ENCODE results near the gene CRTC3. TPM values are rescaled to one million over a fixed set of nuclear protein-coding genes. Genes with fewer than 3 reads are reported as not detected.

CRTC3 gene
- total and polyA plus RNA-seq, 5 donors from 2014 or later, result 27.5 to 110 (median 31.2) TPM

DNA sequence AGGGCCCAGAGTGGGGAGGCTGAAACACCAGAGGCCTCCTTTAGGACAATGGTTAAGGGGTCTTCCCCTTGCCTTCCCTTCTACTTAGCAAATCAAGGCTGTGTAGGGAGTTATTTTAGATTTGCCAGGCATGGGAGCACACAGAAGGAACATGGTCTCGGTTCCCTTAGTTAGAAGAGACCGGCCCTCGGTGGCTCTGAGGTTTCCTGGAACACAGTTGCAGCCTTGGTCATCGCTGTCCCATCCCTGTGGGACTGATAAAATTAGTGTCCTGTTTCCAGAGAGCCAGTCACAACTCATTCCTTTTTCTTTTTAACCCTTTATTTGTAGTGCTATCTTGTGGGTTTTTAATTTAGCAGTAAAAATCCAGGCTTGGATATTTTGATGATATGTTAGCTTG is 81.4 kb downstream of the CRTC3 start:
- Mint-ChIP-seq H3K9me3 (no peaks in the 10 kb centered on the region), H3K27ac (peak overlapping the region; percentile 51 to 76 (median 52))

DNA sequence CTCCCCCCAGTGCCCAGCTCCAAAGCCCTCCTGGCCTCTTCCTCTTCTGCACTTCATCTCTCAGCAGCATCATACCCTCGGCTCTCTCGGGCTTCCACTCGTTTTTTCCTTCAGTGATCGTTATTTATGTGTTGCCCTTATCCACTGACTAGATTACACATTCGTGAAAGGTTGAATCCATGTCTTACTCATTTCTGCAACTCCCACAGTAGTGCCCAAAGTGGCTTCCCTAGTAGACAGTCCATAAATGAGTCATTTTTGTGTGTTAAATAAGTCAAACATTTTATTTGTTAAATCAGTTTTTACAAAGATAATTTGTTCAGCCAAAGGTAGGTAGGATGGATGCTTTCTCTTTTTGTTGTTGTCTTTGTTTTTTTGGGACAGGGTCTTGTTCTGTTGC is 87.4 kb downstream of the CRTC3 start:
- DNase-seq, result no peak
- no peak overlapping the region for H3K27ac ChIP-seq (ENCODE audit: insufficient read depth, low read length, poor library complexity, severe bottlenecking)
- Mint-ChIP-seq H3K4me1 (peaks cover 23 to 52% (median 28%) of the 10 kb centered on the region in 4 donors), H3K27me3 (no peaks in the 10 kb centered on the region), H3K27ac (peak overlapping the region; percentile 17 to 55 (median 51)), H3K36me3 (peaks cover 50% of the 10 kb centered on the region), H3K9me3 (no peaks in the 10 kb centered on the region), H3K4me3 (no peak overlapping the region)
- no peak overlapping the region for H3K4me3 ChIP-seq (ENCODE audit: low read depth, low read length)
- no peaks in the 10 kb centered on the region for H3K27me3 ChIP-seq (ENCODE audit: control insufficient read depth, insufficient read depth, low read length)
- H3K9me3 ChIP-seq (ENCODE audit: control insufficient read depth in 2 of 2, low read length in 2 of 2), result no peaks in the 10 kb centered on the region
- peaks cover 22% of the 10 kb centered on the region for H3K4me1 ChIP-seq (ENCODE audit: control insufficient read depth, insufficient read depth, low read length, poor library complexity, severe bottlenecking)
- H3K36me3 ChIP-seq (ENCODE audit: control insufficient read depth, insufficient read depth, low read length), result peaks cover 46% of the 10 kb centered on the region
- ATAC-seq (ENCODE audit: low read depth in 2 of 2), result no peak

More for the DNA sequence above, 81.4 kb downstream of the CRTC3 start:
- ATAC-seq (ENCODE audit: low read depth in 2 of 2) (no peak), DNase-seq (no peak)
- peaks cover 66% of the 10 kb centered on the region for H3K36me3 ChIP-seq (ENCODE audit: control insufficient read depth, insufficient read depth, low read length)
- H3K27ac ChIP-seq (ENCODE audit: insufficient read depth, low read length, poor library complexity, severe bottlenecking), result no peak overlapping the region
- Mint-ChIP-seq H3K27me3 (no peaks in the 10 kb centered on the region), H3K36me3 (peaks cover 51% of the 10 kb centered on the region), H3K4me3 (no peak overlapping the region), H3K4me1 (peaks cover 0 to 42% (median 10%) of the 10 kb centered on the region in 4 donors)
- H3K4me3 ChIP-seq (ENCODE audit: low read depth, low read length), result no peak overlapping the region
- H3K27me3 ChIP-seq (ENCODE audit: control insufficient read depth, insufficient read depth, low read length), result no peaks in the 10 kb centered on the region
- no peaks in the 10 kb centered on the region for H3K9me3 ChIP-seq (ENCODE audit: control insufficient read depth in 2 of 2, low read length in 2 of 2)
- peaks cover 3% of the 10 kb centered on the region for H3K4me1 ChIP-seq (ENCODE audit: control insufficient read depth, insufficient read depth, low read length, poor library complexity, severe bottlenecking)

DNA sequence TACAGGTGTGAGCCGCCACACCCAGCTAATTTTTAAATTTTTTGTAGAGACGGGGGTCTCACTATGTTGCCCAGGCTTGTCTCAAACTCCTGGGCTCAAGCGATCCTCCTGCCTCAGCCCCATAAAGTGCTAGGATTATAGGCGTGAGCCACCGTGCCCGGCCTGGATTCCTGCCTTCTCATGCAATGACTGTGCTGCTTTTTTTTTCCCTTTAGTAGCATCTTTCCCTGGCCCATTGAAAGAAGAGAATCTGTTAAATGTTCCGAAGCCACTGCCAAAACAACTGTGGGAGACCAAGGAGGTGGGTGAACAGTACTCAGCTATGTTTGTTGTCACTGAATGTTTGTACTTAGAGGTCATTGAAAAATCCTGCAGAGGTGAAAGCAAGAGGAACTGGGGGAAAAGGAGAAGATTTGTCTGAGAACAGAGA is 88.0 kb downstream of the CRTC3 start:
- H3K27ac Mint-ChIP-seq, result peak overlapping the region; percentile 51 to 64 (median 55)
- peaks cover 48% of the 10 kb centered on the region for H3K36me3 Mint-ChIP-seq
- Histone ChIP-seq H3K4me3 (ENCODE audit: low read depth, low read length) (no peak overlapping the region), H3K36me3 (ENCODE audit: control insufficient read depth, insufficient read depth, low read length) (peaks cover 41% of the 10 kb centered on the region), H3K4me1 (ENCODE audit: control insufficient read depth, insufficient read depth, low read length, poor library complexity, severe bottlenecking) (peaks cover 22% of the 10 kb centered on the region), H3K27ac (ENCODE audit: insufficient read depth, low read length, poor library complexity, severe bottlenecking) (peak overlapping the region; percentile 1), H3K9me3 (ENCODE audit: control insufficient read depth in 2 of 2, low read length in 2 of 2) (no peaks in the 10 kb centered on the region), H3K27me3 (ENCODE audit: control insufficient read depth, insufficient read depth, low read length) (no peaks in the 10 kb centered on the region)
- H3K4me3 Mint-ChIP-seq, result no peak overlapping the region
- no peak for ATAC-seq (ENCODE audit: low read depth in 2 of 2)
- H3K4me1 Mint-ChIP-seq, result peaks cover 23 to 52% (median 28%) of the 10 kb centered on the region in 4 donors
- H3K27me3 Mint-ChIP-seq, result no peaks in the 10 kb centered on the region
- no peak for DNase-seq
- H3K9me3 Mint-ChIP-seq, result no peaks in the 10 kb centered on the region

DNA sequence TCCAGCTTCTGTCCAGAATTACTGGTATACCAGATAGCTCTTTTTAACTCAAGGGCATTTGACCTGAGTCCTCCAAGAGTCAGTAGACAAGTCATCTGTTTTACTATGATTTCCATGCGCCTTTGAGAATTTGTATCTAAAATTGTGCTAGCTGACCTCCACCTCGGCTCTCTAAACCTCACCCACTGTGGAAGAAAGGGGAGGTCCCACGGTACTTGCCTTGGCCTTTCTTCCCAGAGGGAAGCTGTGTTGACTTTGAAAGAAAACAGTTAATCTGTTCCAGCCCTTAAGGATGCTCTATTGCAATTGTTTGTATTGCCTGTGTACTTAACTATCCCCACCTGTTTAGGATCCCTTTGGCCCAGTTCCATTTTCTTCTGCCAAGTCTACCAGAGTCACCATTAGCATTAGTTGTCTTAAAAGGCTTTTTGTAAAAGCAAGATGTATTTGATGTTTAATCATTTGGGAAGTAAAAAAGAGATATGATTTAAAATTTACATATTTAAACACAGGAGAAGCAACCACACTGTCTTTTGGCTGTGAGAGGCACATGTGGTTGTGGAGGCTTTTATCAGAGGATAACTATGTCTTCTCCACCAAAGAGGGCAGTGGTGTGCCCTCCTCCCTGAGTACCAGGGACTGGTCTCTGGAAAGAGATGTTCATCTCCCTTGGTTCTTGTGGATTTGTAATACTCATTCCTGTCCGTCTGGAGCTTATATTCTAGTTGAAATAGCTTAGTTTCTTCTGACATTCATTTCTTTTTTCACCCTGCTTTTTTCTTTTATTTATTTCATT is 88.8 kb downstream of the CRTC3 start:
- no peak for ATAC-seq (ENCODE audit: low read depth in 2 of 2)
- no peaks in the 10 kb centered on the region for H3K9me3 Mint-ChIP-seq

DNA sequence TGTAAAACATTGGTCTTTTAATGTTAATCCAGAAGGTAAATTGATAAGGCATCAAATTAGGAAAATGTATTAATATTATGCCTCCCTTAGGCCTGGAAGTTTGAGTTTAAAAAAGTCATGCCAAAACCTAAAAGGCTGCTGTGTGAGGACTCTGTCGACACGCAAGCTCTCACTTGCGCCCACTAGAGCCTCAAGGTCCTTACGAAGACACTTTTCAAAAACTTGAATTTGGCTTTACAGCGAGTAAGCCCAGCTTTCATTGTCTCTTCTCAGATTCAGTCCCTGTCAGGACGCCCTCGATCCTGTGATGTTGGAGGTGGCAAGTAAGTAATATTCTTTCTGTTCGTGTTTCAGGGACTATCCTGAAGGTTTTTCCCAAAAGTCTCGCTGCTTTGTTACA is 89.7 kb downstream of the CRTC3 start:
- H3K36me3 Mint-ChIP-seq, result peaks cover 38% of the 10 kb centered on the region
- Histone ChIP-seq H3K36me3 (ENCODE audit: control insufficient read depth, insufficient read depth, low read length) (peaks cover 49% of the 10 kb centered on the region), H3K4me1 (ENCODE audit: control insufficient read depth, insufficient read depth, low read length, poor library complexity, severe bottlenecking) (peaks cover 20% of the 10 kb centered on the region), H3K4me3 (ENCODE audit: low read depth, low read length) (peak overlapping the region; percentile 65), H3K27me3 (ENCODE audit: control insufficient read depth, insufficient read depth, low read length) (no peaks in the 10 kb centered on the region), H3K9me3 (ENCODE audit: control insufficient read depth in 2 of 2, low read length in 2 of 2) (no peaks in the 10 kb centered on the region), H3K27ac (ENCODE audit: insufficient read depth, low read length, poor library complexity, severe bottlenecking) (peak overlapping the region; percentile 60)
- H3K4me1 Mint-ChIP-seq, result peaks cover 17 to 42% (median 28%) of the 10 kb centered on the region in 4 donors
- ATAC-seq (ENCODE audit: low read depth in 2 of 2), result no peak
- no peaks in the 10 kb centered on the region for H3K9me3 Mint-ChIP-seq
- H3K27me3 Mint-ChIP-seq, result no peaks in the 10 kb centered on the region
- H3K27ac Mint-ChIP-seq, result peak overlapping the region; percentile 56 to 93 (median 85)
- H3K4me3 Mint-ChIP-seq, result peak overlapping the region; percentile 57 to 84 (median 72)
- peak in 1 of 3 donors; percentile 53 for DNase-seq

More for the DNA sequence above, 88.8 kb downstream of the CRTC3 start:
- peaks cover 45% of the 10 kb centered on the region for H3K36me3 Mint-ChIP-seq
- no peak overlapping the region for H3K27ac ChIP-seq (ENCODE audit: insufficient read depth, low read length, poor library complexity, severe bottlenecking)
- H3K4me1 Mint-ChIP-seq, result peaks cover 23 to 49% (median 28%) of the 10 kb centered on the region in 4 donors
- peaks cover 42% of the 10 kb centered on the region for H3K36me3 ChIP-seq (ENCODE audit: control insufficient read depth, insufficient read depth, low read length)
- DNase-seq, result no peak
- H3K4me3 ChIP-seq (ENCODE audit: low read depth, low read length), result no peak overlapping the region
- H3K27me3 ChIP-seq (ENCODE audit: control insufficient read depth, insufficient read depth, low read length), result no peaks in the 10 kb centered on the region
- no peaks in the 10 kb centered on the region for H3K9me3 ChIP-seq (ENCODE audit: control insufficient read depth in 2 of 2, low read length in 2 of 2)
- peak overlapping the region in 1 of 4 donors; percentile 9 for H3K4me3 Mint-ChIP-seq
- H3K27me3 Mint-ChIP-seq, result no peaks in the 10 kb centered on the region
- peaks cover 22% of the 10 kb centered on the region for H3K4me1 ChIP-seq (ENCODE audit: control insufficient read depth, insufficient read depth, low read length, poor library complexity, severe bottlenecking)
- peak overlapping the region; percentile 65 to 93 (median 85) for H3K27ac Mint-ChIP-seq

DNA sequence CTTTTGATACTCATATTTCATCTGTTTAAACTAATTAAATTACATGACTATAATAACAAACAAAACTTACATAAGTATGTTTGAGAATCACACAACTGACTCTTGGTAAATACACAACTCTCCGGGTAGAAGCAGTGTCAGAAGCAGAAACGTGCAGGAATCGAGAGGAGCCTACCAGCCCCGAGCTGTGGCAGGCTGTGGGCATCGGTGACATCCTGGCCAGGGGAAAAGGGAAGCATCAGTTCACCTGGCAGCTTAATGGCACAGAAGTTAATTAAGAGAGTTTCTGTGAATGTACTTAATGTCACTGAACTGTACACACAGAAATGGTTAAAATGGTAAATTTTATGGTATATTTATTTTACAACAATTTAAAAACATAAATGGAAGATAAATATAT is 90.2 kb downstream of the CRTC3 start:
- peak overlapping the region; percentile 60 for H3K27ac ChIP-seq (ENCODE audit: insufficient read depth, low read length, poor library complexity, severe bottlenecking)
- H3K9me3 ChIP-seq (ENCODE audit: control insufficient read depth in 2 of 2, low read length in 2 of 2), result no peaks in the 10 kb centered on the region
- H3K27me3 ChIP-seq (ENCODE audit: control insufficient read depth, insufficient read depth, low read length), result no peaks in the 10 kb centered on the region
- DNase-seq (peak in 1 of 3 donors; percentile 33), ATAC-seq (ENCODE audit: low read depth in 2 of 2) (no peak)
- H3K4me1 Mint-ChIP-seq, result peaks cover 17 to 40% (median 28%) of the 10 kb centered on the region in 4 donors
- H3K4me1 ChIP-seq (ENCODE audit: control insufficient read depth, insufficient read depth, low read length, poor library complexity, severe bottlenecking), result peaks cover 19% of the 10 kb centered on the region
- H3K9me3 Mint-ChIP-seq, result no peaks in the 10 kb centered on the region
- H3K36me3 Mint-ChIP-seq, result peaks cover 37% of the 10 kb centered on the region
- H3K36me3 ChIP-seq (ENCODE audit: control insufficient read depth, insufficient read depth, low read length), result peaks cover 50% of the 10 kb centered on the region
- H3K4me3 ChIP-seq (ENCODE audit: low read depth, low read length), result peak overlapping the region; percentile 65
- peak overlapping the region; percentile 57 to 84 (median 72) for H3K4me3 Mint-ChIP-seq
- peak overlapping the region; percentile 56 to 93 (median 85) for H3K27ac Mint-ChIP-seq
- no peaks in the 10 kb centered on the region for H3K27me3 Mint-ChIP-seq

DNA sequence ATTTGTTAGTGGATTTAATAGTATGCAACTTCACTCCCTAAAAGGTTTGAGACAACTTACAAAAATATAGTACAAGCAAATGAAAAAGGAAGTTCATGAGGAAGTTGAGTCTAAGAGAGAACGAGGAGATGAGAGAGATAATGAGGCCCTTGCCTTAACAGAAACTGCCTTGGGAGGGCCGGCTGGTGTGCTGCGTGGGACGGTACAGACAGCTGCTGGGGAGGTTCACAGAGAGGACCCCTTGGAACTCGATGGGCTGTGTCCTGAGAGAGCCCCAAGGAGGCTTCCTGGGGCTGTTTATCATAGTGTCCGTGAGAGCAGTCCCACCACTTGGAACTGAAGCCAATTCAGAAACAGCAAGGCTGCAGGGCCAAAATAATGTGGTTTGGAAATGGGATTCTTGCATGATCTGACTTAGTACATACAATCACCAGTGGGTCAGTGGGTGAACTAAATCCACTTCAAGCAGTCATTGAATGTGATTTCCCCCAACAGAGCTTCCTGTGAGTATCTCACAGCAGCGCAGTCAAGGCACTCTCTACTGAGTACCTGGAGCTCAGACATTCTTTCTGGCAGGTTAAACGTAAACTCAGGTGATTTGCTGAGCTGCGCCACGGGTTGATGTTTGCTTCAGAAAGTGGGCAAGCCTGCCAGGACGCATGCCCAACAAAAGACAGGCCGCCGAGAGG is 90.8 kb downstream of the CRTC3 start:
- peak overlapping the region; percentile 83 to 93 (median 89) for H3K27ac Mint-ChIP-seq
- Histone ChIP-seq H3K9me3 (ENCODE audit: control insufficient read depth in 2 of 2, low read length in 2 of 2) (no peaks in the 10 kb centered on the region), H3K4me3 (ENCODE audit: low read depth, low read length) (peak overlapping the region; percentile 65), H3K4me1 (ENCODE audit: control insufficient read depth, insufficient read depth, low read length, poor library complexity, severe bottlenecking) (peaks cover 19% of the 10 kb centered on the region), H3K36me3 (ENCODE audit: control insufficient read depth, insufficient read depth, low read length) (peaks cover 46% of the 10 kb centered on the region), H3K27me3 (ENCODE audit: control insufficient read depth, insufficient read depth, low read length) (no peaks in the 10 kb centered on the region), H3K27ac (ENCODE audit: insufficient read depth, low read length, poor library complexity, severe bottlenecking) (peak overlapping the region; percentile 60)
- H3K36me3 Mint-ChIP-seq, result peaks cover 37% of the 10 kb centered on the region
- peaks cover 17 to 38% (median 28%) of the 10 kb centered on the region in 4 donors for H3K4me1 Mint-ChIP-seq
- no peaks in the 10 kb centered on the region for H3K27me3 Mint-ChIP-seq
- H3K4me3 Mint-ChIP-seq, result peak overlapping the region in 3 of 4 donors; percentile 57 to 84 (median 69)
- ATAC-seq (ENCODE audit: low read depth in 2 of 2) (peak; percentile 52 to 67), DNase-seq (peak in 2 of 3 donors; percentile 31 to 70)
- H3K9me3 Mint-ChIP-seq, result no peaks in the 10 kb centered on the region

Data from CD4-positive, CD25-positive, alpha-beta regulatory T cell (primary cell).